AG09309 (cell line): Measurements from ENCODE around the gene SBDS.

Experiments
- DNase-seq: peaks from one replicate; pipeline ENCODE4 v3.0.0-alpha.2; 2010; ENCODE audit warnings: low read depth
- H3K4me3 ChIP-seq: 2 replicates; pipeline ENCODE4 v1.5.1; 2011; ENCODE audit warnings: mild to moderate bottlenecking, low read depth, low read length, moderate library complexity; ENCODE audit not compliant: control insufficient read depth
- TF ChIP-seq, protein P1 (sequence below): IDR thresholded peaks from 2 replicates; pipeline ENCODE4 v1.5.1; 2011; ENCODE audit warnings: mild to moderate bottlenecking, low read depth, low read length, inconsistent platforms; ENCODE audit not compliant: insufficient read depth, control insufficient read depth; ENCODE audit errors: missing control alignments

SBDS gene

DNA sequence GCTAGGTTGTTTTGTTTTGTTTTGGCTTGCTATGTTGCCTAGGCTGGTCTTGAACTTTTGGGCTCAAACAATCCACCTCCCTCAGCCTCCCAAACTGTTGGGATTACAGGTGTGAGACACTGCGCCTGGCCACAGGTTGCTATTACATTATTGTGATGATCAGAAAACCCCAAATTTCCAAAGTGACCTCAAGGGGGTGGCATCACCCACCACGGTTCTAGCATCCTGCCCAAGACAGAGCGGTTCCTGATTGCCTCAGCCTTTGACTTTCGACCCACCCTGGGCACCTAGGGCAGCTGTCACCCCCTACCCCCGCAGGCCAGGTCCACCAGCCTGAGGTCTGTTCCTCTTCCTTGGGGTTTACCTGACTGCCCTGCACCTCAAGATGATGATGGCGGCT lies 28.4 kb downstream of the SBDS start:
- DNase-seq: no peak
- TF ChIP-seq, protein P1, sequence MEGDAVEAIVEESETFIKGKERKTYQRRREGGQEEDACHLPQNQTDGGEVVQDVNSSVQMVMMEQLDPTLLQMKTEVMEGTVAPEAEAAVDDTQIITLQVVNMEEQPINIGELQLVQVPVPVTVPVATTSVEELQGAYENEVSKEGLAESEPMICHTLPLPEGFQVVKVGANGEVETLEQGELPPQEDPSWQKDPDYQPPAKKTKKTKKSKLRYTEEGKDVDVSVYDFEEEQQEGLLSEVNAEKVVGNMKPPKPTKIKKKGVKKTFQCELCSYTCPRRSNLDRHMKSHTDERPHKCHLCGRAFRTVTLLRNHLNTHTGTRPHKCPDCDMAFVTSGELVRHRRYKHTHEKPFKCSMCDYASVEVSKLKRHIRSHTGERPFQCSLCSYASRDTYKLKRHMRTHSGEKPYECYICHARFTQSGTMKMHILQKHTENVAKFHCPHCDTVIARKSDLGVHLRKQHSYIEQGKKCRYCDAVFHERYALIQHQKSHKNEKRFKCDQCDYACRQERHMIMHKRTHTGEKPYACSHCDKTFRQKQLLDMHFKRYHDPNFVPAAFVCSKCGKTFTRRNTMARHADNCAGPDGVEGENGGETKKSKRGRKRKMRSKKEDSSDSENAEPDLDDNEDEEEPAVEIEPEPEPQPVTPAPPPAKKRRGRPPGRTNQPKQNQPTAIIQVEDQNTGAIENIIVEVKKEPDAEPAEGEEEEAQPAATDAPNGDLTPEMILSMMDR: no peak
- H3K4me3 ChIP-seq: no peak overlapping the region

DNA sequence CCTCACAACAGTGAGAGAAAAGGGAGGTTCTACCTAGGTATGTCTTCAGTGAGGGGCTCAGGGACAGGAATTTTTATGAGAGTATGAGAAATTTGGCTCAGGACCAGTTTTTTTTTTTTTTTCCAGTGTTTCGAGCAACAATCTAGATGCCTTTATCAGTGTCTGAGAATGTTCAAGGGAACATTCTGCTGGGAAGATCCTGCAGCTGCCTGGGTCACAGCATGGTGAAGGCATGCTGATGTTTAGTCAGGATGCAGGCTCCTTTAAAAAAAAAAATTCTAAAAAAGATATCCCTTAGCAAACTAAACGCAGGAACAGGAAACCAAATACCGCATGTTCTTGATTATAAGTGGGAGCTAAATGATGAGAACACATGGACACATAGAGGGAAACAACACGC lies 31.0 kb downstream of the SBDS start:
- no peak overlapping the region for H3K4me3 ChIP-seq
- DNase-seq: peak; percentile 13
- TF ChIP-seq, protein P1: no peak

DNA sequence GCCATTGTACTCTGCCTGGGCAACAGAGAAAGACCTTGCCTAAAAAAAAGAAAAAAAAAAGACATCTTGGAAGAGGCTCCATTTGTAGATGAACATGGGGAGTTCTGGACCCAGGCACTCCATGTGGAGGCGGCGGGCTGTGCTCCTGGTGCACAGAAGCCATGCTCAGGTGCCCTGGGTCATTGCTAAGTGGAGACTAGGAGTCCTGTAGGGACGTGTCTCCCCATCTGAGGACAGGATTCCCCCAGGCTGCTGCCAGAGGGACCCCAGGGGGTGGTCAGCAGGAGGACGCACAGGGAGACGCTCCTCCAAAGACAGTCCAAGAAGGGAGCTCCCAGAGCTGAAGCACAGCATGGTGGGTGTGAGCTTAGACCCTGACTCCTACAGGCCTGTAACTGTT lies 34.3 kb downstream of the SBDS start:
- no peak overlapping the region for H3K4me3 ChIP-seq
- TF ChIP-seq, protein P1: no peak
- DNase-seq: no peak

DNA sequence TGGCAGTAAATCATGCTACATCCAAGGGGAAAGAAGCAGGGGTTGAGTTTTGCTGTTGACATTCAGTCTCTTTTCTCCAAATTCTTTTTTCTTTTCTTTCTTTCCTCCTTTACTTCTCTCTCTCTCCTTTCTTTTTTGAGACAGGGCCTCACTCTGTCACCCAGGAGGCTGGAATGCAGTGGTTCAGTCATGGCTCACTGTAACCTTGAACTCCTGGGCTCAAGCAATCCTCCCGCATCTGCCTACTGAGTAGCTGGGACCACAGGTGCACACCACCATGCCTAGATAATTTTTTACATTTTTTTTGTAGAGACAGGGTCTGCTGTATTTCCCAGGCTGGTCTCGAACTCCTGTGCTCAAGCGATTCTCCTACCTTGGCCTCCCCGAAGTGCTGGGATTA lies 35.2 kb downstream of the SBDS start:
- no peak for DNase-seq
- TF ChIP-seq, protein P1: no peak
- no peak overlapping the region for H3K4me3 ChIP-seq

DNA sequence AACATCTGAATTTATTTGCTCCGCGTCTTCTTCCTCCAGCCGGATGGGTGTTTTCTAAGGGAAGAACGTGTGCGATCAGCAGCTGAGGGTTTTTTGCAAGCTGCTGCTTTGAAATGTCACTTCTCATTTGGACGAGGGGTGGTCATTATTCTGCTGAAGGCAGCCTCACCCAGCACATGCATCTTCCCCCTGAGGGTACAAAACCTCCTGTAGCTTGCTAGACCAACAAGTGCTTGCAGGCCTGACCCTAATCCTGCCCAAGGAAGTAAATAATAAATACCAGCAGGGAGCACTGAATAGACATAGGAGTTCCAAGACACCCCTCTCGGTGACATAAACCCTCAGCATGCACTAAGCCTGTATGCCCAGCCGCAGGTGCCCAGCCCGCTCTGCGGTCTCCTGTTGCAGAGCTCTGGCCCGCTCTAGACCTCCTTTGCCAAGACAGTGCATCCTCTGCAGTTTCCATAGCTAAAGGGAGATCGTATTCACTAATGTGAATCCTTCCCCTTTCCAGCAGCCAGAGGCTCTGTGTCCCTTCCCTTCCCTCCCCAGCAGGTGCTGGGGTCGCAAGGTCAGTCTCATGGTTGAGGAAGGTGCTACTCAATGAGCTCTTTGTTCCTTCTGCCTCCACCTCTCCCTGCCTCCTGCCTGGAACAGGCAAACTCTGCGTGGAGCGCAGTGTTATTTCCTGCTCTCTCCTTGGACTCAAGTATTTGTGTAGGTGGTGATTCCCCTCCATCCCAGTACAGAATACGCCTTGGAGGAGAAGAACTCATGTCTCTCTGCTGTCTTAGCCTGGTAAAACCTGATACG lies 36.6 kb downstream of the SBDS start:
- TF ChIP-seq, protein P1: no peak
- no peak overlapping the region for H3K4me3 ChIP-seq
- no peak for DNase-seq

DNA sequence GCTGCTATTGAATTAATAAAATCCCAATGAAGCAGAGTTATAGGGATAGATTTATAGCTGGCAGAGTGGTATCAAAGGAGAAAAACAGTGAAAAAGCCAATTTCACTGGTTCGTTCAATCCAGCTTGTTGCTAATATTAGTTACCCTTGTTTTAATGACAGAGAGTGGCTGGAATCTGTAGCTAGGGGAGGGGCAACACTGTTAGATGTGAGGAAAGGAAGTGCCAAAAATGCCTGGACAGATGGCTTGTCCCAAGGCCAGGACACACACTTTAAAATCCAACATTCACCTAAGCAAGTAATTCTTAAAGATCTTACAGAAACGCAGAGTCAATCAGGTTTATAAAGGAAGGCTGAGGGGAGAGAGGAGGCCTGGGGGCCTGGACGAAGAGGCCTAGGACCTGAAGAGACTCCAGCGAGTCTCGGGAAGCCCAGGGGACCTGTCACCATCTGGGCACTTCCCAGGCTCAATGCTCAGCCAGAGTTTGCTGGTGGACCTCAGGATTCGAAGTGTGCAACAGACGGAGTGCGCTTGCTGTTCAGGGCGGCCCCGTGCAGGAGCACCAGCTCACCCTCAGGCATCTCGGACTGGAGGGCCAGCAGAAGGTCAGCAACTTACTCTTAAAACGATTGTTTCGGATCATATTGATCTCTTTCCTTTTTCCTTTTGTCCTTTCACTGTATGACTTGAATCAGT lies 37.6 kb downstream of the SBDS start:
- TF ChIP-seq, protein P1: no peak
- H3K4me3 ChIP-seq: no peak overlapping the region
- no peak for DNase-seq
